ENCODE data around the gene GSDME. TPM values are rescaled to one million over a fixed set of nuclear protein-coding genes. Genes with fewer than 3 reads are reported as not detected.

Gene GSDME
- total and polyA plus RNA-seq, 10 of the 15 experiments (the other 5 are each of a cell fraction or from before 2014, with no cell fraction given): 23.7 to 245 (median 128) TPM

DNA sequence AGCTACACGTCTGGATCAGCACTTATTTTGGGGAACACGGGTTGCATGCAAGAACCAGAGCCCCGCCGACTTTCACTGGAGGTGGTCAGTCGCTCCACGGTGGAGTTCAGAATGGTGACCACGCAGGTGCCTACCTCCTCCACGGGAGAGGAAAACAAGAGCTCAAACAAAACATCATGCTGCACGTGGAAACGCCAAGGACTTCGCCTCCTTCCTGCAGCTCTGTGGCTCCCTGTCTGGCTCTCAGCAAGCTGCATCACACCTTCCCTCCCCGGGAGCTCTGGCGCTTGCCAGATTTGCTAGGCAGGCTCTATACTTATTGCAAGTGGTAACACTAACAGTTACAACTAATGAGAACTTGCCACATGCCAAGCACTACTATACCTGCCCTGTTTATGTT is 26.0 kb downstream of the GSDME start:
- peaks cover 0 to 8% of the 10 kb centered on the region in 2 experiments; a peak in 1 of 4 replicates for H3K36me3 ChIP-seq (ENCODE audit: control insufficient read depth in 2 of 2, insufficient read depth in 2 of 2, low read length in 1 of 2)
- in situ Hi-C loops (cut with MboI): no loop called here
- H3K27me3 ChIP-seq (replicated peaks in 1 of 2; ENCODE audit: control insufficient read depth in 2 of 2, insufficient read depth in 2 of 2, low read length in 1 of 2): no peaks in the 10 kb centered on the region
- no peak for DNase-seq (ENCODE audit: low read depth, low spot score)
- no peak for TF ChIP-seq CBX5 (IDR thresholded peaks at IDR 0.05; ENCODE audit: low read depth)
- no peak overlapping the region for H3K4me3 ChIP-seq
- no peak overlapping the region for H3K27ac ChIP-seq (ENCODE audit: control insufficient read depth, insufficient read depth)
- WGBS (ENCODE audit: insufficient coverage, insufficient replicate concordance, low lambda C conversion rate, missing lambda C conversion rate): 87% methylated on average over 13 of the region's 13 CpGs
- ChIA-PET RAD21 (ENCODE audit: unreplicated experiment) (interaction anchor here (0.5 to 0.6 kb wide), 2 partner anchors 282 to 1628 kb away, joined by 3 read pairs; no protein-coding TSS in a partner anchor), SMC1A (ENCODE audit: uncharacterized antibody, unreplicated experiment) (interaction anchor here (1.7 to 1.8 kb wide), 2 partner anchors 16 to 20 kb away, joined by 4 to 5 read pairs; no protein-coding TSS in a partner anchor), POLR2A (interaction anchor here (1.1 kb wide), 1 partner anchor 10 kb away, joined by 3 read pairs; no protein-coding TSS in a partner anchor), CTCF (no interaction called here)
- BruUV-seq (replicated peaks): no TSS peak
- no peaks in the 10 kb centered on the region for H4K20me1 ChIP-seq (ENCODE audit: control insufficient read depth, insufficient read depth)
- no peak for FAIRE-seq
- intact Hi-C loops (cut with micrococcal nuclease; ENCODE audit: unreplicated experiment): no loop called here
- ATAC-seq: no peak
- no peak overlapping the region for H3K9ac ChIP-seq (ENCODE audit: control insufficient read depth, insufficient read depth, low read length)
- no peaks in the 10 kb centered on the region; the same call in 1 of the 3 replicates for H3K9me3 ChIP-seq (replicated peaks; ENCODE audit: control insufficient read depth, insufficient read depth, low read length)
- no peak overlapping the region for H3K4me2 ChIP-seq (ENCODE audit: control insufficient read depth, insufficient read depth)
- no peak overlapping the region for H2AFZ ChIP-seq (ENCODE audit: control insufficient read depth, low read depth, low read length)
- peaks cover 47% of the 10 kb centered on the region for H3K4me1 ChIP-seq (ENCODE audit: control insufficient read depth, insufficient read depth, low read length)
- peaks cover 11% of the 10 kb centered on the region for H3K79me2 ChIP-seq (ENCODE audit: control insufficient read depth, insufficient read depth, low read length)

DNA sequence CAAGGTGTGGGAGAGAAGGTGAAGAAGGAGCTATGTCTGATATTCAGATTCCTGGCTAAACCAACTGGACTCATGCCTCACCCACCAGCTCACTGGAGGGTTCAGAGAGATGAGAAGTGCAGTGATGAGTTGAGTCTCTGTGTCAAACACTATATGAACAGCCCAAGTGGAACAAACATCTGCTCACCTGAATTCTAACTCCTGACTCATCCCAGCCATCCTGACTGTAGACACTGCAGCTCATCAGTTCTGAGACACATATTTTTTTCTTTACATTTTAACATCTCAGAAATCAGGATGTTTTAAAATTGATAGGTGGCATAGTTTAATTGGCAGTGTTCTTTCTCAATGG is 27.3 kb downstream of the GSDME start:
- no peaks in the 10 kb centered on the region; the same call in 2 of the 3 replicates for H3K9me3 ChIP-seq (replicated peaks; ENCODE audit: control insufficient read depth, insufficient read depth, low read length)
- peaks cover 0 to 8% of the 10 kb centered on the region in 2 experiments; a peak in 1 of 4 replicates for H3K36me3 ChIP-seq (ENCODE audit: control insufficient read depth in 2 of 2, insufficient read depth in 2 of 2, low read length in 1 of 2)
- intact Hi-C loops (cut with micrococcal nuclease; ENCODE audit: unreplicated experiment) (no loop called here), in situ Hi-C loops (cut with MboI) (no loop called here)
- H3K9ac ChIP-seq (ENCODE audit: control insufficient read depth, insufficient read depth, low read length): no peak overlapping the region
- H3K27me3 ChIP-seq (replicated peaks in 1 of 2; ENCODE audit: control insufficient read depth in 2 of 2, insufficient read depth in 2 of 2, low read length in 1 of 2): no peaks in the 10 kb centered on the region
- H3K79me2 ChIP-seq (ENCODE audit: control insufficient read depth, insufficient read depth, low read length): peaks cover 11% of the 10 kb centered on the region
- H3K4me2 ChIP-seq (ENCODE audit: control insufficient read depth, insufficient read depth): peak overlapping the region; percentile 17; the same call in 1 of the 2 replicates
- no peak overlapping the region for H3K4me3 ChIP-seq
- BruUV-seq (replicated peaks): no TSS peak
- no peak for TF ChIP-seq ESRRA (IDR thresholded peaks at IDR 0.05; ENCODE audit: low read length)
- TF ChIP-seq, protein P1, sequence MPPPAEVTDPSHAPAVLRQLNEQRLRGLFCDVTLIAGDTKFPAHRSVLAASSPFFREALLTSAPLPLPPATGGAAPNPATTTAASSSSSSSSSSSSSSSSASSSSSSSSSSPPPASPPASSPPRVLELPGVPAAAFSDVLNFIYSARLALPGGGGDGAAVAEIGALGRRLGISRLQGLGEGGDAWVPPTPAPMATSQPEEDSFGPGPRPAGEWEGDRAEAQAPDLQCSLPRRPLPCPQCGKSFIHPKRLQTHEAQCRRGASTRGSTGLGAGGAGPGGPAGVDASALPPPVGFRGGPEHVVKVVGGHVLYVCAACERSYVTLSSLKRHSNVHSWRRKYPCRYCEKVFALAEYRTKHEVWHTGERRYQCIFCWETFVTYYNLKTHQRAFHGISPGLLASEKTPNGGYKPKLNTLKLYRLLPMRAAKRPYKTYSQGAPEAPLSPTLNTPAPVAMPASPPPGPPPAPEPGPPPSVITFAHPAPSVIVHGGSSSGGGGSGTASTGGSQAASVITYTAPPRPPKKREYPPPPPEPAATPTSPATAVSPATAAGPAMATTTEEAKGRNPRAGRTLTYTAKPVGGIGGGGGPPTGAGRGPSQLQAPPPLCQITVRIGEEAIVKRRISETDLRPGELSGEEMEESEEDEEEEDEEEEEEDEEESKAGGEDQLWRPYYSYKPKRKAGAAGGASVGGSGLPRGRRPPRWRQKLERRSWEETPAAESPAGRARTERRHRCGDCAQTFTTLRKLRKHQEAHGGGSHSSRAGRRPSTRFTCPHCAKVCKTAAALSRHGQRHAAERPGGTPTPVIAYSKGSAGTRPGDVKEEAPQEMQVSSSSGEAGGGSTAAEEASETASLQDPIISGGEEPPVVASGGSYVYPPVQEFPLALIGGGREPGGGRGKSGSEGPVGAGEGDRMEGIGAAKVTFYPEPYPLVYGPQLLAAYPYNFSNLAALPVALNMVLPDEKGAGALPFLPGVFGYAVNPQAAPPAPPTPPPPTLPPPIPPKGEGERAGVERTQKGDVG (CRISPR knock-in tag; IDR thresholded peaks at IDR 0.05): no peak
- TF ChIP-seq, protein P2, sequence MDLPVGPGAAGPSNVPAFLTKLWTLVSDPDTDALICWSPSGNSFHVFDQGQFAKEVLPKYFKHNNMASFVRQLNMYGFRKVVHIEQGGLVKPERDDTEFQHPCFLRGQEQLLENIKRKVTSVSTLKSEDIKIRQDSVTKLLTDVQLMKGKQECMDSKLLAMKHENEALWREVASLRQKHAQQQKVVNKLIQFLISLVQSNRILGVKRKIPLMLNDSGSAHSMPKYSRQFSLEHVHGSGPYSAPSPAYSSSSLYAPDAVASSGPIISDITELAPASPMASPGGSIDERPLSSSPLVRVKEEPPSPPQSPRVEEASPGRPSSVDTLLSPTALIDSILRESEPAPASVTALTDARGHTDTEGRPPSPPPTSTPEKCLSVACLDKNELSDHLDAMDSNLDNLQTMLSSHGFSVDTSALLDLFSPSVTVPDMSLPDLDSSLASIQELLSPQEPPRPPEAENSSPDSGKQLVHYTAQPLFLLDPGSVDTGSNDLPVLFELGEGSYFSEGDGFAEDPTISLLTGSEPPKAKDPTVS (IDR thresholded peaks at IDR 0.05; ENCODE audit: low read depth, low read length): no peak
- TF ChIP-seq, protein P3, sequence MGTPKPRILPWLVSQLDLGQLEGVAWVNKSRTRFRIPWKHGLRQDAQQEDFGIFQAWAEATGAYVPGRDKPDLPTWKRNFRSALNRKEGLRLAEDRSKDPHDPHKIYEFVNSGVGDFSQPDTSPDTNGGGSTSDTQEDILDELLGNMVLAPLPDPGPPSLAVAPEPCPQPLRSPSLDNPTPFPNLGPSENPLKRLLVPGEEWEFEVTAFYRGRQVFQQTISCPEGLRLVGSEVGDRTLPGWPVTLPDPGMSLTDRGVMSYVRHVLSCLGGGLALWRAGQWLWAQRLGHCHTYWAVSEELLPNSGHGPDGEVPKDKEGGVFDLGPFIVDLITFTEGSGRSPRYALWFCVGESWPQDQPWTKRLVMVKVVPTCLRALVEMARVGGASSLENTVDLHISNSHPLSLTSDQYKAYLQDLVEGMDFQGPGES (IDR thresholded peaks at IDR 0.05): no peak
- POLR2A ChIA-PET: no interaction called here
- SMC1A ChIA-PET (ENCODE audit: uncharacterized antibody, unreplicated experiment): interaction anchor here (1.7 kb wide), 1 partner anchor 21 kb away, joined by 4 read pairs; no protein-coding TSS in a partner anchor
- H4K20me1 ChIP-seq (ENCODE audit: control insufficient read depth, insufficient read depth): no peaks in the 10 kb centered on the region
- RAD21 ChIA-PET (ENCODE audit: unreplicated experiment): no interaction called here
- H2AFZ ChIP-seq (ENCODE audit: control insufficient read depth, low read depth, low read length): no peak overlapping the region
- peaks cover 47% of the 10 kb centered on the region for H3K4me1 ChIP-seq (ENCODE audit: control insufficient read depth, insufficient read depth, low read length)
- no peak for DNase-seq (ENCODE audit: low read depth, low spot score)
- CTCF ChIA-PET: interaction anchor here (0.8 to 2.5 kb wide), 2 partner anchors 14 to 369 kb away, joined by 3 to 12 read pairs; no protein-coding TSS in a partner anchor
- ATAC-seq: no peak
- no peak for FAIRE-seq
- H3K27ac ChIP-seq (ENCODE audit: control insufficient read depth, insufficient read depth): peak overlapping the region; percentile 22; the same call in 1 of the 2 replicates
